ENCODE data around the gene CLTCL1.

DNA sequence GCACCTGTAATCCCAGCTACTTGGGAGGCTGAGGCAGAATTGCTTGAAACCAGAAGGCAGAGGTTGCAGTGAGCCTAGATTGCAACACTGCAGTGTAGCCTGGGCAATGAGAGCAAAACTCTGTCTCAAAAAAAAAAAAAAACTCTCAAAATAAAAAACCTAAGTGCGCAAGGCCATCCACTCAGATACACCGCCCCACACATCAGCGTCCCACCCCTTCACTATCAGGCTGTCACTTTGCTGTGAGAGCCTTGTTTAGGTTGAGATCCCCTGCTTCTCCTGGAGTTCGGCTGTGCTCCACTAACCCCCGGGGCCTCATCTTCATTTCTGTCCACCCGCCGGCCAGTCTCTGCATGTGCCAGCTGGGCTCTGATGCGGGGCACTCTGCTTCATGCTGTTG is 125.1 kb downstream of the CLTCL1 start:
- TF ChIP-seq CTCF (IDR thresholded peaks at IDR 0.05 in 4 of 5, conservative IDR thresholded peaks at IDR 0.05 in 1 of 5) (no peak), POLR2A (IDR thresholded peaks at IDR 0.05) (no peak)

All from gastrocnemius medialis (tissue), 4 donors.